Measurements from ENCODE around the gene TUBB1.

TUBB1 gene

GRCh38 chr20:59019217-59019616, at the start of gene TUBB1:
Gene TUBB1, plus strand, starts transcription at chr20:59019429. Its CDS starts 94 bp downstream, at chr20:59019523.
- Histone ChIP-seq H3K36me3 (ENCODE audit: control insufficient read depth, insufficient read depth, low read length) (peaks cover 13% of the 10 kb centered on the region), H3K27me3 (replicated peaks; ENCODE audit: control insufficient read depth, insufficient read depth, low read length) (no peaks in the 10 kb centered on the region), H3K4me3 (replicated peaks; ENCODE audit: low read depth, low read length) (no peak within 1 kb of the TSS)
- DNase-seq (ENCODE audit: extremely low read depth, insufficient read length), result no peak
- TF ChIP-seq CTCF (IDR thresholded peaks at IDR 0.05; ENCODE audit: insufficient read depth, low read length, poor library complexity, severe bottlenecking), result no peak

GRCh38 chr20:58969439-58969838, 49.8 kb upstream of the TUBB1 start:
- Histone ChIP-seq H3K27me3 (replicated peaks; ENCODE audit: control insufficient read depth, insufficient read depth, low read length) (no peaks in the 10 kb centered on the region), H3K4me3 (replicated peaks; ENCODE audit: low read depth, low read length) (no peak overlapping the region), H3K36me3 (ENCODE audit: control insufficient read depth, insufficient read depth, low read length) (no peaks in the 10 kb centered on the region)
- no peak for TF ChIP-seq CTCF (IDR thresholded peaks at IDR 0.05; ENCODE audit: insufficient read depth, low read length, poor library complexity, severe bottlenecking)
- DNase-seq (ENCODE audit: extremely low read depth, insufficient read length), result no peak

GRCh38 chr20:58970146-58970545, 49.1 kb upstream of the TUBB1 start:
- DNase-seq (ENCODE audit: extremely low read depth, insufficient read length), result no peak
- no peak for TF ChIP-seq CTCF (IDR thresholded peaks at IDR 0.05; ENCODE audit: insufficient read depth, low read length, poor library complexity, severe bottlenecking)
- Histone ChIP-seq H3K27me3 (replicated peaks; ENCODE audit: control insufficient read depth, insufficient read depth, low read length) (no peaks in the 10 kb centered on the region), H3K36me3 (ENCODE audit: control insufficient read depth, insufficient read depth, low read length) (no peaks in the 10 kb centered on the region), H3K4me3 (replicated peaks; ENCODE audit: low read depth, low read length) (no peak overlapping the region)

GRCh38 chr20:58971429-58971828, 47.8 kb upstream of the TUBB1 start:
- no peaks in the 10 kb centered on the region for H3K36me3 ChIP-seq (ENCODE audit: control insufficient read depth, insufficient read depth, low read length)
- DNase-seq (ENCODE audit: extremely low read depth, insufficient read length), result no peak
- TF ChIP-seq CTCF (IDR thresholded peaks at IDR 0.05; ENCODE audit: insufficient read depth, low read length, poor library complexity, severe bottlenecking), result no peak
- H3K4me3 ChIP-seq (replicated peaks; ENCODE audit: low read depth, low read length), result no peak overlapping the region
- no peaks in the 10 kb centered on the region for H3K27me3 ChIP-seq (replicated peaks; ENCODE audit: control insufficient read depth, insufficient read depth, low read length)

GRCh38 chr20:58973179-58973578, 46.0 kb upstream of the TUBB1 start:
- DNase-seq (ENCODE audit: extremely low read depth, insufficient read length), result no peak
- TF ChIP-seq CTCF (IDR thresholded peaks at IDR 0.05; ENCODE audit: insufficient read depth, low read length, poor library complexity, severe bottlenecking), result no peak
- H3K27me3 ChIP-seq (replicated peaks; ENCODE audit: control insufficient read depth, insufficient read depth, low read length), result no peaks in the 10 kb centered on the region
- no peak overlapping the region for H3K4me3 ChIP-seq (replicated peaks; ENCODE audit: low read depth, low read length)
- H3K36me3 ChIP-seq (ENCODE audit: control insufficient read depth, insufficient read depth, low read length), result no peaks in the 10 kb centered on the region

GRCh38 chr20:58973866-58974265, 45.4 kb upstream of the TUBB1 start:
- no peaks in the 10 kb centered on the region for H3K36me3 ChIP-seq (ENCODE audit: control insufficient read depth, insufficient read depth, low read length)
- H3K27me3 ChIP-seq (replicated peaks; ENCODE audit: control insufficient read depth, insufficient read depth, low read length), result no peaks in the 10 kb centered on the region
- no peak for DNase-seq (ENCODE audit: extremely low read depth, insufficient read length)
- TF ChIP-seq CTCF (IDR thresholded peaks at IDR 0.05; ENCODE audit: insufficient read depth, low read length, poor library complexity, severe bottlenecking), result no peak
- H3K4me3 ChIP-seq (replicated peaks; ENCODE audit: low read depth, low read length), result no peak overlapping the region

Measured in GM06990 (cell line).